WI38 (cell line): Measurements from ENCODE around the gene TECR.

Experiments used
- H3K4me3 ChIP-seq: 2 replicates; pipeline ENCODE4 v1.5.1; 2011; ENCODE audit warnings: low read depth, mild to moderate bottlenecking, control low read depth, low read length
- TF ChIP-seq, protein P1 (sequence below): IDR thresholded peaks from 2 replicates; pipeline ENCODE4 v1.5.1; 2012; ENCODE audit warnings: low read depth, mild to moderate bottlenecking, control low read depth, low read length

The TECR gene

GRCh38 chr19:14517840-14518505 lies 11.4 kb upstream of the TECR start, which contains the start of gene DNAJB1:
DNAJB1 (minus strand) TSS chr19:14518397; CDS start chr19:14518349, 48 bp downstream.
- TF ChIP-seq, protein P1, sequence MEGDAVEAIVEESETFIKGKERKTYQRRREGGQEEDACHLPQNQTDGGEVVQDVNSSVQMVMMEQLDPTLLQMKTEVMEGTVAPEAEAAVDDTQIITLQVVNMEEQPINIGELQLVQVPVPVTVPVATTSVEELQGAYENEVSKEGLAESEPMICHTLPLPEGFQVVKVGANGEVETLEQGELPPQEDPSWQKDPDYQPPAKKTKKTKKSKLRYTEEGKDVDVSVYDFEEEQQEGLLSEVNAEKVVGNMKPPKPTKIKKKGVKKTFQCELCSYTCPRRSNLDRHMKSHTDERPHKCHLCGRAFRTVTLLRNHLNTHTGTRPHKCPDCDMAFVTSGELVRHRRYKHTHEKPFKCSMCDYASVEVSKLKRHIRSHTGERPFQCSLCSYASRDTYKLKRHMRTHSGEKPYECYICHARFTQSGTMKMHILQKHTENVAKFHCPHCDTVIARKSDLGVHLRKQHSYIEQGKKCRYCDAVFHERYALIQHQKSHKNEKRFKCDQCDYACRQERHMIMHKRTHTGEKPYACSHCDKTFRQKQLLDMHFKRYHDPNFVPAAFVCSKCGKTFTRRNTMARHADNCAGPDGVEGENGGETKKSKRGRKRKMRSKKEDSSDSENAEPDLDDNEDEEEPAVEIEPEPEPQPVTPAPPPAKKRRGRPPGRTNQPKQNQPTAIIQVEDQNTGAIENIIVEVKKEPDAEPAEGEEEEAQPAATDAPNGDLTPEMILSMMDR = no peak
- H3K4me3 ChIP-seq = peak within 1 kb of the TSS; percentile 92

GRCh38 chr19:14519245-14519859 lies 10.0 kb upstream of the TECR start:
- TF ChIP-seq, protein P1 = no peak
- H3K4me3 ChIP-seq = no peak overlapping the region

DNA sequence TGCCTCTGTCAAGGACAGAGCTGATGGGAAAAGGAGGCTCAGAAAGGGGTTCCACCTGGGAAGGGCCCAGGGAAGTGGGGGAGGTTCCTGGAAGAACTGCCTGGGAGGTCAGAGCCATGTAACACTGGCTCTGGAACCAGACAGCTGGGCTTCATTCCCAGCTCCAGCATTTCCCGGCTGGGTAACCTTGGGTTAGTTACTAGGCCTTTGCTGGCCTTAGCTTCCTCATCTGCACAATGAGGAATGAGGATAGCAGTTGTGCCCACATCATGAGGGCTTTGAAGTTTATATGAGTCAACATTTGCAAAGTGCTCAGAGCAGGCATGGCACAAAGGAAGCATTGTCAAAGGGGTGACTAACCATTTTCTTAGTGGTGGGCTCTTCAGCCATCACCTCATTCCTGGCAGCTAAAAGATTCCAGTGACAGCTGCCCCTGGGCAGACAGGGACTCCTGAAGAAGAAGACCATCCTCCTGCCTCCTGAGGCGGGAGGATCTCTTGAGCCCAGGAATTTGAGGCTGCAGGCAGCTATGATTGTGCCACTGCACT lies 9.5 kb upstream of the TECR start:
- no peak overlapping the region for H3K4me3 ChIP-seq
- TF ChIP-seq, protein P1 = no peak

GRCh38 chr19:14520543-14520942 lies 8.9 kb upstream of the TECR start:
- H3K4me3 ChIP-seq = no peak overlapping the region
- TF ChIP-seq, protein P1 = no peak

GRCh38 chr19:14525729-14526128 lies 3.7 kb upstream of the TECR start:
- TF ChIP-seq, protein P1 = no peak
- no peak overlapping the region for H3K4me3 ChIP-seq

DNA sequence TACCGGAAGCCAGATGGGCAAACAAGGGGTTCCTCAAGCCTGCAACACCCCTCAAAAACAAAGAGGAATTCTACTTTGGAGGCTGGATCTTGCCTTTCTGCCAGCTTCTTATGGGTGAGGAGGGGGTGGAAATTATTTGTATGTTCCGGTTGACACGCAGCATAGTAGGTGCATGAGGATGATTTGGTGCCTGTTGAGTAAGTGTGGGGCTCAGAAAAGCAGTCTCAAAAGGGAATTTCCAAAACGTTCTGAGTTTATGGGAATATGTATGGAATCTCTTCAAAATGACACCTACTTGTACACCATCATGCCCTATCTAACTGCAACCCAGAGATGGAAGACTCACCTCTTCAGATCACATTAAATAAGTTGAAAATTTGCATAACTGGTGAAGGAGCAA lies 3.0 kb upstream of the TECR start:
- no peak overlapping the region for H3K4me3 ChIP-seq
- TF ChIP-seq, protein P1 = no peak
